DOHH2 (cell line): Measurements from ENCODE around the gene OR56A5.

ENCODE experiments used
- H3F3A ChIP-seq: fragments of 200-600 bp; sonication (generic), shearing (Covaris generic); 2 replicates; pipeline ENCODE4 v1.6.0; 2016; ENCODE audit warnings: antibody characterized with exemption, mild to moderate bottlenecking; ENCODE audit not compliant: control insufficient read depth, insufficient read depth
- H3K27ac ChIP-seq: fragments of 200-600 bp; sonication (generic); 2 replicates; pipeline ENCODE4 v1.5.1; 2014; ENCODE audit warnings: low read depth, mild to moderate bottlenecking, low read length, moderate library complexity
- H3K27me3 ChIP-seq: fragments of 200-600 bp; sonication (generic); 2 replicates; pipeline ENCODE4 v1.6.1; 2014; ENCODE audit warnings: mild to moderate bottlenecking, low read length, mixed read lengths; ENCODE audit not compliant: control insufficient read depth
- H3K36me3 ChIP-seq: fragments of 200-600 bp; sonication (generic); 2 replicates; pipeline ENCODE4 v1.6.1; 2014; ENCODE audit warnings: mild to moderate bottlenecking, low read length, moderate library complexity, mixed read lengths; ENCODE audit not compliant: control insufficient read depth
- H3K4me1 ChIP-seq: fragments of 200-600 bp; sonication (generic); 2 replicates; pipeline ENCODE4 v1.6.1; 2014; ENCODE audit warnings: mild to moderate bottlenecking, low read length, mixed read lengths; ENCODE audit not compliant: control insufficient read depth
- H3K4me2 ChIP-seq: fragments of 200-600 bp; sonication (generic); 2 replicates; pipeline ENCODE4 v1.6.0; 2014; ENCODE audit warnings: mild to moderate bottlenecking, low read length, moderate library complexity
- H3K4me3 ChIP-seq: fragments of 200-600 bp; sonication (generic); 2 replicates; pipeline ENCODE4 v1.5.1; 2014; ENCODE audit warnings: mild to moderate bottlenecking, low read length, mixed read lengths
- H3K79me2 ChIP-seq: fragments of 200-600 bp; sonication (generic); 2 replicates; pipeline ENCODE4 v1.6.1; 2014; ENCODE audit warnings: mild to moderate bottlenecking, low read length, mixed read lengths; ENCODE audit not compliant: control insufficient read depth
- H3K9me2 ChIP-seq: fragments of 200-600 bp; sonication (generic); replicated peaks from 2 replicates; pipeline ENCODE4 v1.6.1; 2014; ENCODE audit warnings: mild to moderate bottlenecking, low read length, mixed read lengths; ENCODE audit not compliant: control insufficient read depth
- H3K9me3 ChIP-seq: fragments of 200-600 bp; sonication (generic); 2 replicates; pipeline ENCODE4 v1.6.1; 2014; ENCODE audit warnings: antibody characterized with exemption, low read length, mixed read lengths; ENCODE audit not compliant: control insufficient read depth, insufficient read depth
- H4K20me1 ChIP-seq: fragments of 200-600 bp; sonication (generic); 2 replicates; pipeline ENCODE4 v1.6.0; 2014; ENCODE audit warnings: low read depth, mild to moderate bottlenecking, antibody characterized with exemption, low read length, moderate library complexity; ENCODE audit not compliant: control insufficient read depth, insufficient read depth
- EZH2phosphoT487 ChIP-seq: fragments of 200-600 bp; sonication (generic); IDR thresholded peaks from 2 replicates; pipeline ENCODE4 v1.6.1; 2017; ENCODE audit warnings: borderline replicate concordance, mild to moderate bottlenecking, antibody characterized with exemption, low read length, moderate library complexity, mixed read lengths
- TF ChIP-seq, protein P1 (sequence below): fragments of 200-600 bp; sonication (generic); IDR thresholded peaks from one replicate; pipeline ENCODE4 v1.5.1; 2014; ENCODE audit warnings: antibody characterized with exemption, mild to moderate bottlenecking, low read depth, low read length; ENCODE audit not compliant: poor library complexity, severe bottlenecking

OR56A5 gene

DNA sequence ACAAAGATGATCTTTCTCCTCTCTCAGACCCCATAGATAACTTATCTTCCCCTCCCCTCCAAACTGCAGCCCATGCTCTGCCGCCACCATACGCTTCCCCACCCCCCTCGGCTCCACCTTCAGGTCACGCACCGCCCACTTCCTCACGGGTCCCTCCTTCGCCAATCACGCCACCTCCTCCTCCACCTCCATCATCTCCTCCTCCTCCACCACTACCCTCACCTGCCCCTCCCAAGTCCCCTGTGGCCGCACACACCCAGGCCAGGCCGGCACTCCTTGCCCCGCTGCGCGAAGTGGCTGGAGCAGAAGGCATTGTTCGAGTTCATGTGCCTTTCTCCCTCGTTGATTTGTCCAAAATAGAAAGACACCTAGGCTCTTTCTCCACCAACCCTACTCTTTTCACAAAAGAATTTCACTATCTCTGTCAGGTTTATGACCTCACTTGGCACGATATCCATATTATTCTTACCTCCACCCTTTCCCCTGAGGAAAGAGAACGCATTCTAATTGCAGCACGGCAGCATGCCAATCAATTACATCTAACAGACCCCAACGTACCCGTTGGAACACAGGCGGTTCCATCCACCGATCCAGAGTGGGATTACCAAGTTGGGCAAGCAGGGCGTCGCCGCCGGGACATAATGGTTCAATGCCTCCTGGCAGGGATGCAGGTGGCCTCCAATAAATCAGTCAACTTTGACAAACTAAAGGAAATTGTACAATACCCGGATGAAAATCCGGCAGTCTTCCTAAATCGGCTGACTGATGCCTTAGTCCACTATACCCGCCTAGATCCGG is 38.5 kb downstream of the OR56A5 start:
- H3K4me2 ChIP-seq: no peak overlapping the region
- H3K4me3 ChIP-seq: no peak overlapping the region
- H3F3A ChIP-seq: no peaks in the 10 kb centered on the region
- H3K4me1 ChIP-seq: no peaks in the 10 kb centered on the region
- TF ChIP-seq, protein P1, sequence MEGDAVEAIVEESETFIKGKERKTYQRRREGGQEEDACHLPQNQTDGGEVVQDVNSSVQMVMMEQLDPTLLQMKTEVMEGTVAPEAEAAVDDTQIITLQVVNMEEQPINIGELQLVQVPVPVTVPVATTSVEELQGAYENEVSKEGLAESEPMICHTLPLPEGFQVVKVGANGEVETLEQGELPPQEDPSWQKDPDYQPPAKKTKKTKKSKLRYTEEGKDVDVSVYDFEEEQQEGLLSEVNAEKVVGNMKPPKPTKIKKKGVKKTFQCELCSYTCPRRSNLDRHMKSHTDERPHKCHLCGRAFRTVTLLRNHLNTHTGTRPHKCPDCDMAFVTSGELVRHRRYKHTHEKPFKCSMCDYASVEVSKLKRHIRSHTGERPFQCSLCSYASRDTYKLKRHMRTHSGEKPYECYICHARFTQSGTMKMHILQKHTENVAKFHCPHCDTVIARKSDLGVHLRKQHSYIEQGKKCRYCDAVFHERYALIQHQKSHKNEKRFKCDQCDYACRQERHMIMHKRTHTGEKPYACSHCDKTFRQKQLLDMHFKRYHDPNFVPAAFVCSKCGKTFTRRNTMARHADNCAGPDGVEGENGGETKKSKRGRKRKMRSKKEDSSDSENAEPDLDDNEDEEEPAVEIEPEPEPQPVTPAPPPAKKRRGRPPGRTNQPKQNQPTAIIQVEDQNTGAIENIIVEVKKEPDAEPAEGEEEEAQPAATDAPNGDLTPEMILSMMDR: no peak
- TF ChIP-seq EZH2phosphoT487: no peak
- no peaks in the 10 kb centered on the region for H3K27me3 ChIP-seq
- peaks cover 11% of the 10 kb centered on the region; the same call in 1 of the 2 replicates for H3K9me3 ChIP-seq
- no peaks in the 10 kb centered on the region for H3K9me2 ChIP-seq
- no peaks in the 10 kb centered on the region for H4K20me1 ChIP-seq
- H3K27ac ChIP-seq: no peak overlapping the region
- H3K36me3 ChIP-seq: no peaks in the 10 kb centered on the region
- H3K79me2 ChIP-seq: no peaks in the 10 kb centered on the region

DNA sequence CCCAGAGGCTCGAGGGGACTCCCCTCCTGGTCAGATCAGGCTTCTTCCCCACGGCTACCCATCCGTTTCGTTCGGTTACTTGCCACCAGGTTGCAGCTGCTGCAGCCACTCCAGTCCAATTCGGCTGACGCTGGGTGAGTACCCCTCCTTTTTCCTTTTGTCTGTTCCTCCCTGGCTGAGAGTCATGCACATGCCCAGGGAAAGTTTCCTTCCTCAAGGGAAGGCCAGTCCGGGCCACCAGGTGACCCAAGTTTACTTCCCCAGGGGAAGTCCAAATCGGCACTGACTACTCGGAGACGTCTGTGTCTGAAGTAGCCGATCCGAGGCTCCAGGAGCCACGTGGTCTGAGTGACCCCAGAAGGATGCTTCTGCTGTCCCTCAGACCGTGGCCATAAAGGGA is 39.5 kb downstream of the OR56A5 start:
- TF ChIP-seq EZH2phosphoT487: no peak
- TF ChIP-seq, protein P1: no peak
- Histone ChIP-seq H3K9me2 (no peaks in the 10 kb centered on the region), H3K4me3 (no peak overlapping the region), H3F3A (no peaks in the 10 kb centered on the region), H3K4me2 (no peak overlapping the region), H3K4me1 (no peaks in the 10 kb centered on the region), H3K27me3 (no peaks in the 10 kb centered on the region), H3K79me2 (no peaks in the 10 kb centered on the region), H4K20me1 (no peaks in the 10 kb centered on the region), H3K9me3 (peaks cover 11% of the 10 kb centered on the region; the same call in 1 of the 2 replicates), H3K27ac (no peak overlapping the region), H3K36me3 (no peaks in the 10 kb centered on the region)

DNA sequence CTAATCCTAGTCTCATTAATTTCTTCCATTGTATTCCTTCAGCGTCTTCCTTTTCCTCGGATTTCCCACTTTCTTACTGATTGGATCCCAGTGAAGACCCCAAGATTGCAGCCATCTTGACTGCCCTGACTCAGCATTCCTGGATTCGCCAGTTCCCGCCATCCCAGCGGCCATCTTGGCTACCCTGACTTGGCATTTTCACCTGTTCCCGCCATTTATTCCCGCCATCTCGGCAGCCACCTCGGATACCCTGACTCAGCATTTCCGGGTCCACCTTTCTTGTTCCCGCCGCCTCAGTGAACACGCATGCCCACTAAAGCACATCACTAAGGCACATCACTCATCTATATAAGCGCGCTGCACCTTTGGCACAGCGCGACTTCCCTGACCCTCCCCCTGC is 40.0 kb downstream of the OR56A5 start:
- Histone ChIP-seq H3K27ac (no peak overlapping the region), H3K79me2 (no peaks in the 10 kb centered on the region), H3K36me3 (no peaks in the 10 kb centered on the region), H3K4me1 (no peaks in the 10 kb centered on the region), H4K20me1 (no peaks in the 10 kb centered on the region), H3K4me3 (no peak overlapping the region), H3K27me3 (no peaks in the 10 kb centered on the region), H3K9me2 (no peaks in the 10 kb centered on the region), H3K9me3 (peaks cover 10% of the 10 kb centered on the region; the same call in 1 of the 2 replicates), H3F3A (no peaks in the 10 kb centered on the region), H3K4me2 (no peak overlapping the region)
- TF ChIP-seq, protein P1: no peak
- no peak for TF ChIP-seq EZH2phosphoT487
